Stimulated activated CD4-positive, alpha-beta T cell treated with anti-CD3 and anti-CD28 coated beads, Interleukin-15, amount 100 ng/mL, for 1 hour (primary cell): ENCODE data around the gene ASS1.

Experiments
- DNase-seq, 2 donors: peaks; one replicate each; pipeline ENCODE4 v3.0.0-alpha.2; 2020; ENCODE audit warnings: low read depth in 1 of 2, low spot score in 1 of 2

The ASS1 gene

DNA sequence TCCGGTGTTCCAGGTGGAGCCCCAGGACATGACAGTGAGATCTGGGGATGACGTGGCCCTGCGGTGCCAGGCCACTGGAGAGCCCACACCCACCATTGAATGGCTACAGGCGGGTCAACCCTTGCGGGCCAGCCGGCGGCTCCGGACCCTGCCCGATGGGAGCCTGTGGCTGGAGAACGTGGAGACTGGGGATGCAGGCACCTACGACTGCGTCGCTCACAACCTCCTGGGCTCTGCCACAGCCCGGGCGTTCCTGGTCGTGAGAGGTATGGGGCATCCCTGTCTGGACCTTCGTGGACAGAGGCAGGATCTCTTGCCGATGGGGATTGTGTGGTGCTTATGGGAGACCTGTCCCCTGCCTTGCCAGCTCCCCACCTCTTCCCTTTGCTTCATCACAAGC is 26.0 kb upstream of the ASS1 start:
- no peak for DNase-seq

DNA sequence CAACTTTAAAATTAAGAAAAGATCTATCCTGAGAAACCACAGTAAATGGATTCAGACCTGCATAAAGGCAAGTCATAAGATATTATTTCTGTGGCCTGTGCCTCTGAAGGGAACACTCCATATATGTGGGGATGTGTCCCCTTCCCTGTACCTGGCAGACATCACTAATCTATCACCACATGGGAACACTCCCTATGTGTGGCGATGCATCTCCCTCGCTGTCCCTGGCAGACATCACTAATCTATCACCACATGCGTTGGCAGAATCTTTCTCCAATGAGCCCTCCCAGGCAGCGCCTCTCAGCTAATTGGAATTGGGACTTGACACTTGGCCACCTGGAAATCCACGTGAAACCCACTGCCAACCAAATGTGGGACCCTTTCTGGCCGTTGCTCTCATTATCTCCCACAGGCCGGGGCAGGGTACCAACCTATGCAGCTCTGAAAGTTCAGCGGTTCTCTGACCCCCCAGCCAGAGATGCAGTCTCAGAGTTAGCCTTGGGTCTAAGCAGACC is 25.2 kb upstream of the ASS1 start:
- DNase-seq, result no peak

DNA sequence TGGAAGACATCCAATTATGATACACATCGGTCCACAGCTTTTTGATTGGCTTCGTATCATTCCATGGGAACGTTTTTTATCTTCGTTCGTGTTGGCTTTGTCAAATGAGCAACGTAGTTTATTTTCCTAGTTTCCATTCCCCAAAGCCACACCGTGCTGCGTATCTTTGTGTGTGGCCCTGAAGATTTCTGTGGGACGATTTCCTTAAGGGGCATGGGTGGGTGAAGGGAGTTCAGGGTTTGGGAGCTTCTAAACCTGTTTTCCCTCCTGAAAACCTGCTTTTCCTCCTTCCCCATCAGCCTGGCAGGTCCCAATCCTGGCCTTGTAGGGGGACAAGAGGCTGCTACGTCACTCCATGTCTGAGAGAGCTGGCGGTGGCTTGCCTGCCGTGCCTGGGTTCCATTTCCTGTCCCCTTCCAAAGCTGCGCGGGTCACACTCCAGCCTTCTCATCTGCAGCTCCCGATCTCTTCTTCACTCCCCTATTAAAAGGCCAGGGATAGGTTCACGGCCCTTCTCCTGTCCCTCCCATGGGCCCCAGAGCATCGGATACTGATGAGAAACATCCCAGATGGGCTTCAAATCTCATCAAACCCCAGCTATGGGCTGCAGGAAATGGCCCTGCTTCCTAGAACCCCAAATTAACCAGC is 23.5 kb upstream of the ASS1 start:
- DNase-seq, result no peak

DNA sequence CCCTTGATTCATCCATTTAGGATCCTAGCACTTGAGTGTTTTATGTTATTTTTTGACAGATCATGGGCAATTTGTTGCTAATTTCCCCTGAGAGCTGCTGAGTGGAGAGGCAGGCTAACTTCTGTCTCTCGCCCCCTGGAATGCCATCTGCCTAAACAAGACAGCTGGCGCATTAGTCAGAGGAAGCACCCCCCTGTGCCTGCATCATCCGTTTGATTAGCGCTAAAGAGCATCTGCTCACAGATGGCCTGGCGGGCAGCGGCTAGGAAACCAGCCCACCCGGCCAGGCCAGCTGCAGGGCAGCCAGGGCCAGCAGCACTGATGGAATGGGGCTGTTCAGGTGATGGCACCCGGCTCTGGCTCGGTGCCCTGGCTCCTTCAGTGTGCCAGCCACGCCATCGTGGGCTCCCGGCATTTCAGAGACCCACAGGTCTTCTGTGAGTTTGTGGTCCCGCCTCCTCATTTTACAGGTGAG is 22.9 kb upstream of the ASS1 start:
- DNase-seq, result no peak

DNA sequence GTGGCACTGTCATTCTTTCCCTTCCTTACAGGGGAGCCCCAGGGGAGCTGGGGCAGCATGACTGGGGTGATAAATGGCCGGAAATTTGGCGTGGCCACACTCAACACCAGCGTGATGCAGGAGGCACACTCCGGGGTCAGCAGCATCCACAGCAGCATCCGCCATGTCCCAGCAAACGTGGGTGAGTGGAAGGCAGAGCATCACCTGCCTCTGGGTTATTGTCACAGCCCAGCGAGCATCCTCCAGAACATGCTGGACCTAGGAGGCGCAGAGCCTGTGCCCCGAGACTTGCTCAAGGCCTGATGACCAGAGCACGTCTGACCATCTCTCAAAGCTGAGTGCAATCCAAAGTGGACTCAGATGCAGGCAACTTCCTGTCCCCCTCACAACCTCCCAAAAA is 22.2 kb upstream of the ASS1 start:
- DNase-seq, result no peak

DNA sequence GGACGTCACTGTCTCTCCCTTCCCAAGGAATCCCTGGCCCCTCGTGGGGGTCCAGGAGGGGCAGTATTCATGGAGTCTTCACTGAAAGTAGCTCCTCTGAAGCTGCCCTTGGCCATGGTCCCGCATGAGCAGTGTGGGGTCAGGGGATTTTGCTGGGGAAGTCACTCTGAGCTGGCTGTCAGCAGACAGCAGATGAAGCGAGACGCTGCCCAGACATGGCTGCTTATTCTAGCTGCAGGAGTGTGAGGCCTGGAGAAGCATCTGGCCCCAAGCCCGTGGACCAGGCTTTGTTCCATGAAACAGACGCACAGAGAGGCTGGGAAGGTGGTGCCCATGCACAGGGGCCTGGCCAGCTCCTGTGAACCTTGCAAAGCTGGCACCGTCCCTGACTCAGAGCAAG is 21.5 kb upstream of the ASS1 start:
- no peak for DNase-seq

DNA sequence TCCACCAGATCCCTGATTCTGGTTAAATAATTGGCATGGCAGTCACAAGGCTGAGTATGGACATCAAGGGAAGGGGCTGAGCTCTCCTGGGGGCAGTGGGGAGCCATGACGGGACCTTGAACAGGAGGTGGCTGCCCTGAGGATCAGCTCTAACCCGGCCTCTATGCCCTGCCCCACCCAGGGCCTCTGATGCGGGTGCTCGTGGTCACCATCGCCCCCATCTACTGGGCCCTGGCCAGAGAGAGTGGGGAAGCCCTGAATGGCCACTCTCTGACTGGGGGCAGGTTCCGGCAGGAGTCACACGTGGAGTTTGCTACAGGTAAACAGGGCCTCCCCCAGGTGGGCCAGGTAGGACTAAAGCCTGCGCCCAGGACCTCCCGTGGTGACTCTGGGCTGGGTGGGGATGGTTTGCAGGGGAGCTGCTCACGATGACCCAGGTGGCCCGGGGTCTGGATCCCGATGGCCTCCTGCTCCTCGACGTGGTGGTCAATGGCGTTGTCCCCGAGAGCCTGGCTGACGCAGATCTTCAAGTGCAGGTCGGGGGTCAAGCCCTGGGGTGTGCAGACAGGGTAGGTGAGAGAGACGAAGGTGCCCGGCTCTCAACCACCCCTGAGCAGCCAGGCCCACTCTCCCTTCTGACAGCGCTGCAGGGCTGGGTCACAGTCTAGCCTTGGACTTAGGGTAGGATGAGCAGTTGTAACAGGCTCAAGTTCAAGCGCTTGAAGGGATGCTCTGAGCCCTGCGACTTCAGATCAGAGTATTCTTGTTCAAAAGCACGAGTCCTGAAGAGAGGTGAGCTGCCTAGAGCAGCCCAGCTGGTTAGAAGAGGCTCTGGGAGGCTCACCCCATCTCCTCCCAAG is 19.9 kb upstream of the ASS1 start:
- DNase-seq, result no peak

DNA sequence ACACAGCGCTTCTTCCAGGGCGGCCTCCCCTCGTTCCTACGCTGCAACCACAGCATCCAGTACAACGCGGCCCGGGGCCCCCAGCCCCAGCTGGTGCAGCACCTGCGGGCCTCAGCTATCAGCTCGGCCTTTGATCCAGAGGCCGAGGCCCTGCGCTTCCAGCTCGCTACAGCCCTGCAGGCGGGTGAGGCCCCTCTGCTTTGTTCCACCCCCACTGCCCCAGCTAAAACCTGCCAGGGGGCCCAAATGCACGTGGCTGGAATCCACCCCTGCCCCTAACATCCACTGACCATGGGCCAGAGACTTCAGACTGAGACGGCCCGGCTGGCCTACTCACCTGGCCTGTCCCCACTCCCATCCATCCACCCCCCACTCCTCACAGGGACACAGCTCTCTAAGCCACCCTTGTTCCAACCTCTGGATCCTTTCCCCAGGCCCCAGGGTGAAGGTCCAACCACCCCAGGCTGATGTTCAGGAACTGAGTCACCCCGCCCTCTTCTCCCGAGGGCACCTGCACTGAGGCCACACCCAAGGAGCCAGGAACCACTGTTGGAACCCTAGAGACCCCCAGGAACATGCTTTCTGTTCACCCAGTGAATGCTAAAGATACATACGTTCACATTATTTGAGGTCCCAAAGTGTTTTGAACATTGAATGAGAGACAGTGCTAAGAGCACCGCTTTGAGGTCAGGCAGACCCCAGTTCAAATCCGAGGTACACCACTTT is 18.9 kb upstream of the ASS1 start:
- no peak for DNase-seq

DNA sequence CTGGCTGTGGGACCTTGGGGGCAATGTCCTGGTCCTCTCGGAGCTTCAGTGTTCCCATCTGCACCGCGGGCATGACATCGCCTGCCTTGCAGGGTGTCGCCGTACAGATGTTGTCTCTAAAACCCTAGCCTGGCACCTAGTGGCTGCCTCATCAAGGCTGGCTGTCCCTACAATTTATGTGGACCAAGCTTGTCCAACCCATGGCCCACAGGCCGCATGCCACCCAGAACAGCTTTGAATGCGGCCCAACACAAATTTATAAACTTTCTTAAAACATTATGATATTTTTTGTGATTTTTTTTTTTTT is 18.3 kb upstream of the ASS1 start:
- DNase-seq, result no peak

DNA sequence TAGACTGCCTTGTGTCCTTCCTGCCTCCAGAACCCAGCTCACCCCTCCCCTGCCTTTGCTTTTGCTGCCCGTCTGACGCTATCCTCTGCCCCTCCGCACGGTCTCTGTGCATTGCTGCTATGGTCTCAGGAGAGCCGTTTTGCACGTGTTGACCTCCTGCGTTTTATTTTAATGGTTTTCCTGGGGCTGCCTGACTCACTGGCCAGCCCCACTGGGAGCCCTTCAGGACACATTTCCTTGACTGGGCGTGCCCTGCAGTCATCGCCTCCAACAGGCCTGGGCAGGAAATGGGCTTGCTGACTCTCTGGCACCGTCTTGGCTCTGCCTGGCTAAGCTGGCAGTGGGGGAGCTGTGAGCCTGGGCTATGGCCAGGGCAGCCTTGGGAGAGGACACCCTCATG is 17.9 kb upstream of the ASS1 start:
- no peak for DNase-seq

DNA sequence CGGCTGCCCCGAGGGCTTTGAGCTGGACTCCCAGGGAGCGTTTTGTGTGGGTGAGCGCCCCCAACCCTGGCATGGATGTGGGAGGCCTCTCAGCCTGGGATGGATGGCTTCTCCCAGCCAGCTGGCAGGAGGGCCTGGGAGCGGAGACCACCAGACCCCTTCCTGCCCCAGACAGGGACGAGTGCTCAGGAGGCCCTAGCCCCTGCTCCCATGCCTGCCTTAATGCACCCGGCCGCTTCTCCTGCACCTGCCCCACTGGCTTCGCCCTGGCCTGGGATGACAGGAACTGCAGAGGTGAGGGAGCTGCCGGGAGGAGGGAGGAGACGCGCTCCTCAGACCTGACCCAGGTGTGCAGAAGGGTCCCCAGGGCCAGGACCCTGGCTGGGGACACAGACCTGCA is 17.4 kb upstream of the ASS1 start:
- no peak for DNase-seq

DNA sequence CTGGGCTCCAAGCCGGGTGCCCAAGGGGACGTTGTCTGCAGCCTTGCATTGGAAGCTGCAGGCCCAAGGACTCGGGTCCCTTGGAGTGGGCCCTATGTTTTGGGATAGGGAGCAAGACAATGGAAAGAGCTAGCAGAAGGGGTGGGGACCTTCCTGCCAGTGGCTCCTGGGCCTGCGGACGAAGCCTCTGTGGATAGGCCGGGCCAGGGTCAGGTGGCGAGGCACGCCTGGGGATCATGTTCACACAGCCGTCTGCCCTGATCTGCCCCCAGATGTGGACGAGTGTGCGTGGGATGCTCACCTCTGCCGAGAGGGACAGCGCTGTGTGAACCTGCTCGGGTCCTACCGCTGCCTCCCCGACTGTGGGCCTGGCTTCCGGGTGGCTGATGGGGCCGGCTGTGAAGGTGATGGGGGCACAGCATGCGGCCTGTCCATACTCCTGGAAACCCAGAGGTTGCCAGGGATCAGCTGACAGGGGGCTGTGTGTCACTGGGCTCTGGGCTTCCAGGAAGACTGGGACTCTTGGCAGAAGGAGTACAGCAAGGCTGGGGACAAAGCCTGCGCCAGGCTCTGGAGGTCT is 16.6 kb upstream of the ASS1 start:
- DNase-seq, result no peak

DNA sequence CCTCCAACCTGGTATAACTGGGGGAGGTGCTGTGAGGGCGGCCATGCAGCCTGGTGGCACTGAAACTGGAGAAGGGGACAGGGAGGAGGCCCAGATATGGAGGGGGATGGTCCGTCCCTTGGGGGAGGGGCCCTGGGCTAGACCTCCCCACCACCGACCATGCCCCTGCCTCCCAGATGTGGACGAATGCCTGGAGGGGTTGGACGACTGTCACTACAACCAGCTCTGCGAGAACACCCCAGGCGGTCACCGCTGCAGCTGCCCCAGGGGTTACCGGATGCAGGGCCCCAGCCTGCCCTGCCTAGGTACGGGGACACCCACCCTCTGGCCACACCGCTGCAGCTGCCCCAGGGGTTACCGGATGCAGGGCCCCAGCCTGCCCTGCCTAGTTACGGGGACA is 15.4 kb upstream of the ASS1 start:
- no peak for DNase-seq

DNA sequence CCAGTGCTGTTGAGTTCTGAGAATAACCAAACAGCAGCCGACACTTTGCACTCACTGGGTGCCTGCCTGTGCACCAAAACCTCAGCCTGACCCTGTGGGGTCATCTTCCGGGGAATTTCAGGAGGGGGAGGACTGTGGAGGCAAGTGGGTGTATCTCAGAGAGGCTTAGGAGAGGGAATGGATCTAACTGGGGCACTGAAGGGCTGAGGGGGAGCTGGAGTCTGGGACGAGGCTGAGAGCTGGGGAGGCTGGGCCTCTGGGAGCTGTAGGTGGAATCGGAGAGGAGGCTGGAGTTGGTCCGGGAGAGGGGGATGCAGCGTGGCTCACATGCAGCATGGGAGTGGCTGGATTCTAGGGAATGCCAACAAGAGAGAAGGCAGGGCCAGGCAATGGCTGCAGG is 14.9 kb upstream of the ASS1 start:
- no peak for DNase-seq

DNA sequence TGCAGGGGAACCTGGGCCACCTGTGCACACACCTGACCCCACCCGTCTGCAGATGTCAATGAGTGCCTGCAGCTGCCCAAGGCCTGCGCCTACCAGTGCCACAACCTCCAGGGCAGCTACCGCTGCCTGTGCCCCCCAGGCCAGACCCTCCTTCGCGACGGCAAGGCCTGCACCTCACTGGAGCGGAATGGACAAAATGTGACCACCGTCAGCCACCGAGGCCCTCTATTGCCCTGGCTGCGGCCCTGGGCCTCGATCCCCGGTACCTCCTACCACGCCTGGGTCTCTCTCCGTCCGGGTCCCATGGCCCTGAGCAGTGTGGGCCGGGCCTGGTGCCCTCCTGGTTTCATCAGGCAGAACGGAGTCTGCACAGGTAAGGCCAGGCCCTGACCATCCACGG is 14.5 kb upstream of the ASS1 start:
- DNase-seq, result no peak

DNA sequence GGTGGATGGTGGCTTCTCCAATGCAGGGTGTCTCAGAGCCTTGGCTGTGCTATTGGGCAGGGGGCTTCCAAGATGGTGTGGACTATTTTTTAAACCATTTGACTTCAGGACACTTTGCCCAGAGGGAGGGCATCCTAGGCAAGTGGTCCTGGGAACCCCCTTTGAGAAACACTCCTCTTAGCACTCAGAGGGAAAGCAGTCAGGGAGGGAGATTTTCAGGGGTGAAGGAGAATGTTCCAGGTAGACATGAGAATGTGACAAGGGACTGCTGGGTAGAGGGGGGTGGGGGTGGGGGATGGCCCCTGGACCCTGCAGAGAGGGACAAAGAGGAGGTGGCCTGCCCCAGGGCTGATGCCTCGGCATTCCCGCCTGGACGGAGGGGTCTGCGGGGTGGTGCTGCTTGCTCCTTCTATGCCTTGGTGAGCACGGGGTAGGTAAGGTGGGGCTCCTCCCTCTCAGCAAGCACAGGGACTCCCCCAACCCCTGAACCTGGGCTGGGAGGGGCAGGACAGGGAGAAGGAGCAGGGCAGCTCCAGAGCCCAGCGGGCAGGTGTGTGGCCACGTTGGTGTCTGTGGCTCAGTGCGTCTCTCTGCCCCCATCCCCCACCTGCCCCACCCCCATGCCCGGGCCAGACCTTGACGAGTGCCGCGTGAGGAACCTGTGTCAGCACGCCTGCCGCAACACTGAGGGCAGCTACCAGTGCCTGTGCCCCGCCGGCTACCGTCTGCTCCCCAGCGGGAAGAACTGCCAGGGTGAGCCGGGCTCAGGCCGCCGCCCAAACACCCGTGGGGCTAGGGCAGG is 13.8 kb upstream of the ASS1 start:
- no peak for DNase-seq

DNA sequence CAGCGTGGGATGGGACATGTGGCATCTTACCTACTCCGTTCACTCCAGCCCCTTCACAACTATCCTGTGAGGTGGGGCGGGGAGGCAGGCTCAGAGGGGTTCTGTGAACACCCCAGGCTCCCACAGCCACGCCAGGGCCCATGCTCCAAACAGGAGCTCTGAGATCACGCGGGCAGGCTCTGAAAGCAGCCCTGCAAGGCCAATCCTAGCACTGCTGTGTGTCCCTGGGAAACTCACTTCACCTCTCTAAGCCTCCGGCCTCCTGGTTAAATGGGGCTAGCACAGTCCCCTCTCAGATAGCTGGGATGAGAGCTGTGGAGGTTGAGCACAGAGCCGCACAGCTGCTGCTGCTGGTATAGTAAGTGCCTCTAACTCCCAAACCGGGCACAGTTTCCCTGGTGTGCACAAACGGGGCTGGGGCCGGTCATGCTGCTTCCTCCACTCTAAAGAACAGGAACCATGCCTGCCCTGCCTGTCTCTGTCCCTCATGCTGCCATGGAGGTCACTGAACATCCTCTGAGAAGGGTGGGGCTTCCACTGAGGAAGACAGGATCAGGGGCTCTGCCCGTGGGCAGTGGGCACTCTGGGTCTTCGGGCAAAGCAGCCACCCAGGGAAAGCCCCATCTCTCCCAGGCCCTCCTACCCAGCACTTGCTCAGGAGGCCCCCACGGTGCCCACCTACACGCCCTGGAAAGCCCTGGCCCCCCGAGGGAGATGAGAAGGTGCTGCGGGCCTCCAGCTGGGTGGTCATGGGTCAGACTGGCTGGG is 13.0 kb upstream of the ASS1 start:
- DNase-seq, result no peak

DNA sequence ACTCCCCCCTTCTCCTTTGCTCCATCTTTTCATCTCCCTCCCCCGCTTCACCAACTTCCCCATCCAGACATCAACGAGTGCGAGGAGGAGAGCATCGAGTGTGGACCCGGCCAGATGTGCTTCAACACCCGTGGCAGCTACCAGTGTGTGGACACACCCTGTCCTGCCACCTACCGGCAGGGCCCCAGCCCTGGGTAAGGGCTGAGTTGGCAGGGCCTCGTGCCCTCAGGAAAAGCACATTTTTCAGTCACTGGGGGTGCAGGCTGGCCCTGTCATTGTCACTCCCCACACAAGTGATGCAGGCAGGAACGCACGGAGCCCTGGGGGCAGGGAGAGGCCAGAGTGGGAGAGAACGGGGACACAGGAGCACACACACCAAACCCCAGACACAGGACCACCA is 12.4 kb upstream of the ASS1 start:
- no peak for DNase-seq

DNA sequence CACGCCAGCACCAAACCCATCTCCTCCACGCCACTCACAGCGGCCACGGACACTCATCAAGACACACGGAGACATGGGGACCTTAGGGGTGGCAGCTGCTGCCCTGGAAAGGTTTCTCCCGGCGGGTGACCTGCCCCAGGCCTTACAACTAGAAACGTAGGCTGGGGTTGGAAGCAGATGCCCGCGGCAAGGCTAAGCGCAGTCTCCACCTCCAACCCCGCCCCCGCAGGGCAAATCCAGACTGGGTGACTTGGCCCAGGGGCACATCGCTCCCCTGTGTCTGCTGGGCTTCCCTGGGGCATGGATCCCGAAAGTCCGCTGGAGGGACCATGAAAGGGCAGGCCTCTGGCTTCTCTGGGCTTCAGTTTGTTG is 12.0 kb upstream of the ASS1 start:
- DNase-seq, result no peak
